GM12891 (cell line): ENCODE results near the gene MYO1D.
"Not testable (repeated sequence)": the region's sequence is repeated elsewhere in the genome, so short reads cannot be mapped to it uniquely, and the experiment has no call there.

ENCODE experiments used
- DNase-seq: peaks from one replicate; pipeline ENCODE4 v3.0.0; 2011; ENCODE audit warnings: low spot score; ENCODE audit not compliant: insufficient read length
- FAIRE-seq: peaks from 2 replicates; lab custom pipeline; 2011; peaks lifted over from hg19 to GRCh38; lab: Jason Lieb, UNC
- PAX5 ChIP-seq: IDR thresholded peaks from 2 replicates; pipeline ENCODE4 v1.6.1; 2011; ENCODE audit warnings: low read length, moderate library complexity, mild to moderate bottlenecking; ENCODE audit not compliant: insufficient read depth, severe bottlenecking
- POLR2A ChIP-seq: IDR thresholded peaks from 2 replicates; pipeline ENCODE4 v1.6.1; 2011; ENCODE audit warnings: low read depth, low read length, control low read depth
- POLR2AphosphoS5 ChIP-seq: IDR thresholded peaks from 2 replicates; pipeline ENCODE4 v1.6.1; 2011; ENCODE audit warnings: low read depth, low read length, control low read depth
- POU2F2 ChIP-seq: IDR thresholded peaks from 2 replicates; pipeline ENCODE4 v1.6.1; 2011; ENCODE audit warnings: low read depth, mild to moderate bottlenecking, control low read depth, low read length, moderate library complexity
- SPI1 ChIP-seq: IDR thresholded peaks from 2 replicates; pipeline ENCODE4 v1.6.1; 2011; ENCODE audit warnings: low read depth, low read length, control low read depth
- TAF1 ChIP-seq: IDR thresholded peaks from 2 replicates; pipeline ENCODE4 v1.6.1; 2011; ENCODE audit warnings: low read depth, low read length, control low read depth

The MYO1D gene

GRCh38 chr17:32894245-32894644 is 17.3 kb upstream of the MYO1D start:
- FAIRE-seq = no peak
- TF ChIP-seq POLR2AphosphoS5 (no peak), POU2F2 (no peak), TAF1 (no peak), PAX5 (no peak), POLR2A (no peak), SPI1 (no peak)
- no peak for DNase-seq

GRCh38 chr17:32887410-32887809 is 10.5 kb upstream of the MYO1D start:
- not testable (repeated sequence) for FAIRE-seq, DNase-seq

- DNase-seq, FAIRE-seq: not testable (repeated sequence)
Observed at GRCh38 chr17:32886951-32887350, 10.0 kb upstream of the MYO1D start.

- no peak for TF ChIP-seq SPI1
- TF ChIP-seq PAX5 = no peak
- TF ChIP-seq POLR2AphosphoS5 = no peak
- no peak for TF ChIP-seq POLR2A
- no peak for TF ChIP-seq POU2F2
- no peak for TF ChIP-seq TAF1
- no peak for DNase-seq
- FAIRE-seq = no peak
Observed at GRCh38 chr17:32882734-32883133, 5.8 kb upstream of the MYO1D start.

- TF ChIP-seq POLR2A = no peak
- no peak for TF ChIP-seq POLR2AphosphoS5
- TF ChIP-seq POU2F2 = no peak
- TF ChIP-seq PAX5 = no peak
- no peak for TF ChIP-seq SPI1
- no peak for TF ChIP-seq TAF1
- DNase-seq (no peak), FAIRE-seq (no peak)
Observed at GRCh38 chr17:32882029-32882428, 5.1 kb upstream of the MYO1D start.

GRCh38 chr17:32880671-32881453 is 3.9 kb upstream of the MYO1D start:
- no peak for DNase-seq
- TF ChIP-seq POU2F2 = no peak
- no peak for TF ChIP-seq TAF1
- TF ChIP-seq POLR2AphosphoS5 = no peak
- TF ChIP-seq PAX5 = no peak
- TF ChIP-seq SPI1 = no peak
- no peak for TF ChIP-seq POLR2A
- FAIRE-seq = no peak

GRCh38 chr17:32879134-32879533 is 2.2 kb upstream of the MYO1D start:
- DNase-seq (no peak), FAIRE-seq (no peak)
- TF ChIP-seq TAF1 (no peak), POU2F2 (no peak), PAX5 (no peak), POLR2AphosphoS5 (no peak), POLR2A (no peak), SPI1 (no peak)

GRCh38 chr17:32878211-32878610 is 1.3 kb upstream of the MYO1D start:
- TF ChIP-seq SPI1 (no peak), PAX5 (no peak), POLR2A (no peak), TAF1 (no peak), POU2F2 (no peak)
- FAIRE-seq = no peak
- no peak for DNase-seq

- peak; percentile 85 for DNase-seq
- peak; percentile 97 for FAIRE-seq
- TF ChIP-seq TAF1 (no peak), POLR2AphosphoS5 (no peak), PAX5 (no peak), SPI1 (no peak), POLR2A (no peak), POU2F2 (no peak)
Observed at GRCh38 chr17:32877164-32877764, 340 bp upstream of the MYO1D start.

- TF ChIP-seq POLR2AphosphoS5 (no peak), TAF1 (no peak), SPI1 (no peak), PAX5 (no peak), POU2F2 (no peak), POLR2A (no peak)
- FAIRE-seq (peak; percentile 54), DNase-seq (no peak)
Observed at GRCh38 chr17:32875923-32876416, 954 bp downstream of the MYO1D start.
